Fibroblast of lung (primary cell): Measurements from ENCODE around the gene ZFAND5.

Source experiments
- CTCF ChIP-seq, 2 donors: IDR thresholded peaks in 1 of 2; conservative IDR thresholded peaks in 1 of 2; 1 replicate in 1 of 2; 2 replicates in 1 of 2; pipeline ENCODE4 v1.5.1; 2011 to 2012; ENCODE audit warnings: low read length in 2 of 2, control low read depth in 1 of 2, inconsistent platforms in 1 of 2, low read depth in 1 of 2, mild to moderate bottlenecking in 1 of 2
- EZH2 ChIP-seq: IDR thresholded peaks from 2 replicates; pipeline ENCODE4 v1.5.1; 2012; ENCODE audit warnings: low read length, control low read depth, mild to moderate bottlenecking; ENCODE audit errors: missing control alignments

GRCh38 chr9:72352911-72353388, 12.1 kb downstream of the ZFAND5 start:
- no peak for TF ChIP-seq CTCF (conservative IDR thresholded peaks at IDR 0.05 in 1 of 2, IDR thresholded peaks at IDR 0.05 in 1 of 2; ENCODE audit: low read depth in 1 of 2, low read length in 2 of 2)
- TF ChIP-seq EZH2: no peak
